SK-N-SH (cell line): ENCODE results near the gene NCAM2. TPM values are rescaled to one million over a fixed set of nuclear protein-coding genes. Genes with fewer than 3 reads are reported as not detected.

Experiments used
- CTCF ChIA-PET: fragments of 300-600, 350-600 bp; formaldehyde crosslinking; extraction: SDS; loops from one replicate; lab custom pipeline; 2021; lab: Yijun Ruan, JAX
- POLR2A ChIA-PET: fragments of 350-600 bp; sonication (Branson Sonifier 250); formaldehyde crosslinking; extraction: SDS; loops from one replicate; lab custom pipeline; 2020; ENCODE audit warnings: antibody characterized with exemption, inconsistent platforms; lab: Yijun Ruan, JAX
- DNase-seq: peaks from one replicate; pipeline ENCODE4 v3.0.0; 2012
- H2AFZ ChIP-seq: fragments of 200-600 bp; sonication (generic); 2 replicates; pipeline ENCODE4 v1.8.1; 2016; ENCODE audit warnings: antibody characterized with exemption, mild to moderate bottlenecking, low read depth
- H3F3A ChIP-seq: fragments of 200-600 bp; sonication (generic); replicated peaks from 2 replicates; pipeline ENCODE3; 2016; ENCODE audit warnings: antibody characterized with exemption, mild to moderate bottlenecking; ENCODE audit not compliant: insufficient read depth
- H3K27ac ChIP-seq, 2 experiments: fragments of 200-500 bp in 1 of 2; fragments of 200-600 bp in 1 of 2; sonication (Bioruptor generic) in 1 of 2; sonication (generic), shearing (Covaris generic) in 1 of 2; 2 replicates each; pipeline versions ENCODE4 v1.5.1 to v1.6.1; 2014 to 2016; ENCODE audit warnings: low read depth in 2 of 2, inconsistent platforms in 1 of 2, low read length in 1 of 2, mild to moderate bottlenecking in 1 of 2, mixed read lengths in 1 of 2
- H3K27me3 ChIP-seq: fragments of 200-600 bp; sonication (generic), shearing (Covaris generic); 2 replicates; pipeline ENCODE4 v1.6.1; 2016; ENCODE audit warnings: mixed run types; ENCODE audit not compliant: insufficient read depth
- H3K36me3 ChIP-seq, 2 experiments: fragments of 200-500 bp in 1 of 2; fragments of 200-600 bp in 1 of 2; sonication (Bioruptor generic) in 1 of 2; sonication (generic) in 1 of 2; replicated peaks in 1 of 2; 2 replicates each; pipeline versions ENCODE3 to v1.5.1; 2014 to 2016; ENCODE audit warnings: low read length in 1 of 2, mild to moderate bottlenecking in 1 of 2; ENCODE audit not compliant: insufficient read depth in 2 of 2, control insufficient read depth in 1 of 2
- H3K4me1 ChIP-seq, 2 experiments: fragments of 200-500 bp in 1 of 2; fragments of 200-600 bp in 1 of 2; sonication (Bioruptor generic) in 1 of 2; sonication (generic), shearing (Covaris generic) in 1 of 2; 2 replicates each; pipeline versions ENCODE4 v1.5.1 to v1.6.1; 2014 to 2016; ENCODE audit warnings: low read depth in 1 of 2, low read length in 1 of 2, mixed run types in 1 of 2; ENCODE audit not compliant: insufficient read depth in 2 of 2, control insufficient read depth in 1 of 2
- H3K4me2 ChIP-seq: fragments of 200-600 bp; sonication (generic), shearing (Covaris generic); 2 replicates; pipeline ENCODE4 v1.6.1; 2017; ENCODE audit warnings: mixed run types
- H3K4me3 ChIP-seq, 2 experiments: fragments of 200-500 bp in 1 of 2; fragments of 200-600 bp in 1 of 2; sonication (Bioruptor generic) in 1 of 2; sonication (generic), shearing (Covaris generic) in 1 of 2; 2 replicates each; pipeline versions ENCODE4 v1.5.1 to v1.8.1; 2014 to 2016; ENCODE audit warnings: low read depth in 2 of 2, inconsistent platforms in 1 of 2, low read length in 1 of 2, mild to moderate bottlenecking in 1 of 2, mixed read lengths in 1 of 2, moderate library complexity in 1 of 2
- H3K79me2 ChIP-seq: fragments of 200-600 bp; sonication (generic); 2 replicates; pipeline ENCODE4 v1.8.1; 2017; ENCODE audit warnings: mild to moderate bottlenecking; ENCODE audit not compliant: insufficient read depth
- H3K9ac ChIP-seq: fragments of 200-600 bp; sonication (generic); 2 replicates; pipeline ENCODE4 v1.6.1; 2017; ENCODE audit warnings: mixed run types
- H3K9me2 ChIP-seq: fragments of 200-600 bp; sonication (generic); 2 replicates; pipeline ENCODE4 v1.6.1; 2017; ENCODE audit warnings: mixed run types
- H3K9me3 ChIP-seq: fragments of 200-600 bp; sonication (generic); 2 replicates; pipeline ENCODE4 v1.6.1; 2017; ENCODE audit warnings: mixed run types, mild to moderate bottlenecking, moderate library complexity
- H4K20me1 ChIP-seq: fragments of 200-600 bp; sonication (generic); 2 replicates; pipeline ENCODE4 v1.6.1; 2017; ENCODE audit warnings: mild to moderate bottlenecking, mixed run types; ENCODE audit not compliant: insufficient read depth
- CHD2 ChIP-seq: fragments of 150-350 bp; IDR thresholded peaks from 2 replicates; pipeline ENCODE4 v1.6.1; 2018; ENCODE audit warnings: low read length; ENCODE audit not compliant: partially characterized antibody
- ELF1 ChIP-seq: IDR thresholded peaks from 2 replicates; pipeline ENCODE4 v1.4.0; 2012
- FOSL2 ChIP-seq: IDR thresholded peaks from 2 replicates; pipeline ENCODE4 v1.4.0; 2012; ENCODE audit warnings: low read depth, mild to moderate bottlenecking, moderate library complexity, borderline replicate concordance
- JUND ChIP-seq: IDR thresholded peaks from 2 replicates; pipeline ENCODE4 v1.4.0; 2012
- NFIC ChIP-seq: IDR thresholded peaks from 2 replicates; pipeline ENCODE4 v1.4.0; 2012; ENCODE audit warnings: borderline replicate concordance
- RCOR1 ChIP-seq: fragments of 150-350 bp; IDR thresholded peaks from 2 replicates; pipeline ENCODE4 v1.6.1; 2017; ENCODE audit warnings: antibody characterized with exemption, low read length
- RXRA ChIP-seq: IDR thresholded peaks from 2 replicates; pipeline ENCODE4 v1.4.0; 2012; ENCODE audit warnings: low read depth, mild to moderate bottlenecking, borderline replicate concordance
- TEAD4 ChIP-seq: IDR thresholded peaks from 2 replicates; pipeline ENCODE4 v1.4.0; 2012; ENCODE audit warnings: mild to moderate bottlenecking, borderline replicate concordance; ENCODE audit not compliant: insufficient read depth
- WGBS: methylation state at CpG from one replicate; pipeline ENCODE4 v1.1.6; 2017; ENCODE audit warnings: low lambda C conversion rate; 5-methylcytosine and 5-hydroxymethylcytosine counted together
- polyA plus RNA-seq, 3 experiments: library from polyadenylated mRNA; depleted of rRNA; stranded (reverse); fragments of >200 nt; gene quantifications; 2 replicates each; pipeline ENCODE4 v1.2.3, GENCODE V29; 2012
- TF ChIP-seq, protein P1 (sequence below): fragments of 200-600 bp; sonication (generic); IDR thresholded peaks from 2 replicates; pipeline ENCODE4 v1.6.1; 2017; ENCODE audit warnings: antibody characterized with exemption, mild to moderate bottlenecking, moderate library complexity
- TF ChIP-seq, protein P2 (sequence below): IDR thresholded peaks from 2 replicates; pipeline ENCODE4 v1.6.1; 2012; ENCODE audit warnings: mild to moderate bottlenecking, low read depth, low read length, moderate library complexity
- TF ChIP-seq, protein P3 (sequence below): IDR thresholded peaks from 2 replicates; pipeline ENCODE4 v1.4.0; 2012; ENCODE audit warnings: low read depth, borderline replicate concordance

The NCAM2 gene
- polyA plus RNA-seq, 1 of the 3 experiments (the other 2 are of a cell fraction), result 2.1 TPM

DNA sequence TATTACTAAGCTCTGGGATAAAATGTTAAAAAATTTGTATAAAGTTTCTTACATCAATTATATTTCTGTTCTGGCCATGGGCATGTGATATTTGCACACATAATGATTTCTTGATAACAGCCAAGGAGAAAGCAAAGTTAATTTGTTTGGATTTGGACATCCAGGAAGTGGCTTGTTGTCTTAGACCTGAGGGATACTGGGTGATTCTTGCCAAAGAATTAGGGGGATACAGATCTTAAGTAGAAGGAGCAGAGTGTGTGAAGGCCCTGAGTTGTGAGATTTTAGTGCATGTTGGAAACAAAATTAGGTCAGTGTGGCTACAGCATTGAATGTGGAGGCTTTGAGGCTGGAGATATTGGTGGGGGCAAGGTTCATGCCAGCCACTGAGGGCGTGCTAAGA lies 65.6 kb downstream of the NCAM2 start:
- no peak overlapping the region for H3K27ac ChIP-seq
- H4K20me1 ChIP-seq, result no peaks in the 10 kb centered on the region
- ChIA-PET POLR2A (no interaction called here), CTCF (interaction anchor here (1.1 kb wide), 1 partner anchor 44 kb away, joined by 3 read pairs; no protein-coding TSS in a partner anchor)
- H3K4me3 ChIP-seq, result no peak overlapping the region
- WGBS, result 62% methylated on average over 1 of the region's 1 CpG
- no peak overlapping the region for H3K9ac ChIP-seq
- TF ChIP-seq CHD2, result no peak
- no peak for TF ChIP-seq RCOR1
- TF ChIP-seq ELF1, result no peak
- TF ChIP-seq RXRA, result no peak
- no peaks in the 10 kb centered on the region for H3K9me2 ChIP-seq
- no peaks in the 10 kb centered on the region for H3F3A ChIP-seq
- H3K79me2 ChIP-seq, result no peaks in the 10 kb centered on the region
- H3K36me3 ChIP-seq, result no peaks in the 10 kb centered on the region
- no peaks in the 10 kb centered on the region for H3K27me3 ChIP-seq
- no peaks in the 10 kb centered on the region for H3K4me1 ChIP-seq
- no peak overlapping the region for H2AFZ ChIP-seq
- no peak for DNase-seq
- H3K4me2 ChIP-seq, result no peak overlapping the region
- H3K9me3 ChIP-seq, result no peaks in the 10 kb centered on the region

DNA sequence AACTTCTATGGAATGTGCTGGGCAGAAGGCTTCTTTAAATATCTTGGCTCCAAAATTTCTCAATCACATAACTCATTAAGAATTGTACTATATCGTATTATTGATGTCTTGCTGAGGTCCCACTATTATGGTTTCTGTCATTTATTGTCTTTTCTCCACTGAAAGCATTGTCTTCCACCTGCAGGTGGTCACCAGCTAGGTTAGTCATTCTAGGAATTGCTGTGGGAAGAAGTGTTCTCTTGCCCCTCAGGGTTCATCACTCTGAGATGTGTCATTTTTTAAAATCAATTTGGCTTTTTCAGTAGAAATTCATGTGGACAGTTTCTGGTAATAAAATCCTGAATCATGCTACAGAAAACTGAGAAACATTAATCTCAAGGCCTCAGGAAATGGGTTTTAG lies 66.1 kb downstream of the NCAM2 start:
- H3K27ac ChIP-seq, result no peak overlapping the region
- no peak overlapping the region for H2AFZ ChIP-seq
- H3K27me3 ChIP-seq, result no peaks in the 10 kb centered on the region
- ChIA-PET POLR2A (no interaction called here), CTCF (interaction anchor here (0.5 kb wide), 1 partner anchor 86 kb away, joined by 3 read pairs; no protein-coding TSS in a partner anchor)
- H3K9ac ChIP-seq, result no peak overlapping the region
- no peaks in the 10 kb centered on the region for H3K9me3 ChIP-seq
- no peaks in the 10 kb centered on the region for H3K36me3 ChIP-seq
- no peaks in the 10 kb centered on the region for H3F3A ChIP-seq
- DNase-seq, result no peak
- no peaks in the 10 kb centered on the region for H3K9me2 ChIP-seq
- WGBS, result 41% methylated on average over 1 of the region's 1 CpG
- H4K20me1 ChIP-seq, result no peaks in the 10 kb centered on the region
- no peak overlapping the region for H3K4me3 ChIP-seq
- no peaks in the 10 kb centered on the region for H3K4me1 ChIP-seq
- H3K4me2 ChIP-seq, result no peak overlapping the region
- TF ChIP-seq, protein P1, sequence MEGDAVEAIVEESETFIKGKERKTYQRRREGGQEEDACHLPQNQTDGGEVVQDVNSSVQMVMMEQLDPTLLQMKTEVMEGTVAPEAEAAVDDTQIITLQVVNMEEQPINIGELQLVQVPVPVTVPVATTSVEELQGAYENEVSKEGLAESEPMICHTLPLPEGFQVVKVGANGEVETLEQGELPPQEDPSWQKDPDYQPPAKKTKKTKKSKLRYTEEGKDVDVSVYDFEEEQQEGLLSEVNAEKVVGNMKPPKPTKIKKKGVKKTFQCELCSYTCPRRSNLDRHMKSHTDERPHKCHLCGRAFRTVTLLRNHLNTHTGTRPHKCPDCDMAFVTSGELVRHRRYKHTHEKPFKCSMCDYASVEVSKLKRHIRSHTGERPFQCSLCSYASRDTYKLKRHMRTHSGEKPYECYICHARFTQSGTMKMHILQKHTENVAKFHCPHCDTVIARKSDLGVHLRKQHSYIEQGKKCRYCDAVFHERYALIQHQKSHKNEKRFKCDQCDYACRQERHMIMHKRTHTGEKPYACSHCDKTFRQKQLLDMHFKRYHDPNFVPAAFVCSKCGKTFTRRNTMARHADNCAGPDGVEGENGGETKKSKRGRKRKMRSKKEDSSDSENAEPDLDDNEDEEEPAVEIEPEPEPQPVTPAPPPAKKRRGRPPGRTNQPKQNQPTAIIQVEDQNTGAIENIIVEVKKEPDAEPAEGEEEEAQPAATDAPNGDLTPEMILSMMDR, result no peak
- TF ChIP-seq, protein P2, sequence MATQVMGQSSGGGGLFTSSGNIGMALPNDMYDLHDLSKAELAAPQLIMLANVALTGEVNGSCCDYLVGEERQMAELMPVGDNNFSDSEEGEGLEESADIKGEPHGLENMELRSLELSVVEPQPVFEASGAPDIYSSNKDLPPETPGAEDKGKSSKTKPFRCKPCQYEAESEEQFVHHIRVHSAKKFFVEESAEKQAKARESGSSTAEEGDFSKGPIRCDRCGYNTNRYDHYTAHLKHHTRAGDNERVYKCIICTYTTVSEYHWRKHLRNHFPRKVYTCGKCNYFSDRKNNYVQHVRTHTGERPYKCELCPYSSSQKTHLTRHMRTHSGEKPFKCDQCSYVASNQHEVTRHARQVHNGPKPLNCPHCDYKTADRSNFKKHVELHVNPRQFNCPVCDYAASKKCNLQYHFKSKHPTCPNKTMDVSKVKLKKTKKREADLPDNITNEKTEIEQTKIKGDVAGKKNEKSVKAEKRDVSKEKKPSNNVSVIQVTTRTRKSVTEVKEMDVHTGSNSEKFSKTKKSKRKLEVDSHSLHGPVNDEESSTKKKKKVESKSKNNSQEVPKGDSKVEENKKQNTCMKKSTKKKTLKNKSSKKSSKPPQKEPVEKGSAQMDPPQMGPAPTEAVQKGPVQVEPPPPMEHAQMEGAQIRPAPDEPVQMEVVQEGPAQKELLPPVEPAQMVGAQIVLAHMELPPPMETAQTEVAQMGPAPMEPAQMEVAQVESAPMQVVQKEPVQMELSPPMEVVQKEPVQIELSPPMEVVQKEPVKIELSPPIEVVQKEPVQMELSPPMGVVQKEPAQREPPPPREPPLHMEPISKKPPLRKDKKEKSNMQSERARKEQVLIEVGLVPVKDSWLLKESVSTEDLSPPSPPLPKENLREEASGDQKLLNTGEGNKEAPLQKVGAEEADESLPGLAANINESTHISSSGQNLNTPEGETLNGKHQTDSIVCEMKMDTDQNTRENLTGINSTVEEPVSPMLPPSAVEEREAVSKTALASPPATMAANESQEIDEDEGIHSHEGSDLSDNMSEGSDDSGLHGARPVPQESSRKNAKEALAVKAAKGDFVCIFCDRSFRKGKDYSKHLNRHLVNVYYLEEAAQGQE, result no peak
- TF ChIP-seq, protein P3, sequence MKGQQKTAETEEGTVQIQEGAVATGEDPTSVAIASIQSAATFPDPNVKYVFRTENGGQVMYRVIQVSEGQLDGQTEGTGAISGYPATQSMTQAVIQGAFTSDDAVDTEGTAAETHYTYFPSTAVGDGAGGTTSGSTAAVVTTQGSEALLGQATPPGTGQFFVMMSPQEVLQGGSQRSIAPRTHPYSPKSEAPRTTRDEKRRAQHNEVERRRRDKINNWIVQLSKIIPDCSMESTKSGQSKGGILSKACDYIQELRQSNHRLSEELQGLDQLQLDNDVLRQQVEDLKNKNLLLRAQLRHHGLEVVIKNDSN, result no peak
- no peak for TF ChIP-seq JUND
- no peak for TF ChIP-seq FOSL2
- TF ChIP-seq NFIC, result no peak
- no peak for TF ChIP-seq TEAD4
- TF ChIP-seq RCOR1, result no peak
- no peaks in the 10 kb centered on the region for H3K79me2 ChIP-seq
